ENCODE results near the gene PRPF40B.
A peak's percentile ranks its signal among the peaks of the same experiment; 100 is the strongest.

PRPF40B gene

GRCh38 chr12:49658276-49658675 is 34.9 kb downstream of the PRPF40B start:
- DNase-seq (ENCODE audit: low spot score), result no peak

GRCh38 chr12:49659753-49660152 is 36.4 kb downstream of the PRPF40B start:
- DNase-seq (ENCODE audit: low spot score), result no peak

GRCh38 chr12:49661191-49661590 is 37.8 kb downstream of the PRPF40B start:
- no peak for DNase-seq (ENCODE audit: low spot score)

DNA sequence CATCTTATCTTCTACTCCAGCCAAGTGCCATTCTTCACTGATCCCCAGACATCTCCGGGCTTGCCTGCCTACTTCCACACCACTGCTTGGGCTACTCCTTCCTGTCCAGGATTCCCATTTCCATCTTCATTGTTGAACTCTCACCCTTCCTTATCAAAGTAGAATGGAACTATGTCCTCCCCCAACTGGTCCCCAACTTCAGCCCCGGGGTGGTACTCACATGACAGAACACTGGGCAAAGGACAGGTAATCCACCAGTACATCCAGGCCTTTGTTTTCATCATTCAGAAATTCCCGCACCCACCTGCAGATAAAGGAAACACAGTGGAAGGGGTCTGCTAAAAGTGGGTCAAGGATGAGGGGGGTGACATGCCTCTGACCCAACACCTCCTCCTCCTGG is 38.4 kb downstream of the PRPF40B start:
- DNase-seq (ENCODE audit: low spot score), result no peak

DNA sequence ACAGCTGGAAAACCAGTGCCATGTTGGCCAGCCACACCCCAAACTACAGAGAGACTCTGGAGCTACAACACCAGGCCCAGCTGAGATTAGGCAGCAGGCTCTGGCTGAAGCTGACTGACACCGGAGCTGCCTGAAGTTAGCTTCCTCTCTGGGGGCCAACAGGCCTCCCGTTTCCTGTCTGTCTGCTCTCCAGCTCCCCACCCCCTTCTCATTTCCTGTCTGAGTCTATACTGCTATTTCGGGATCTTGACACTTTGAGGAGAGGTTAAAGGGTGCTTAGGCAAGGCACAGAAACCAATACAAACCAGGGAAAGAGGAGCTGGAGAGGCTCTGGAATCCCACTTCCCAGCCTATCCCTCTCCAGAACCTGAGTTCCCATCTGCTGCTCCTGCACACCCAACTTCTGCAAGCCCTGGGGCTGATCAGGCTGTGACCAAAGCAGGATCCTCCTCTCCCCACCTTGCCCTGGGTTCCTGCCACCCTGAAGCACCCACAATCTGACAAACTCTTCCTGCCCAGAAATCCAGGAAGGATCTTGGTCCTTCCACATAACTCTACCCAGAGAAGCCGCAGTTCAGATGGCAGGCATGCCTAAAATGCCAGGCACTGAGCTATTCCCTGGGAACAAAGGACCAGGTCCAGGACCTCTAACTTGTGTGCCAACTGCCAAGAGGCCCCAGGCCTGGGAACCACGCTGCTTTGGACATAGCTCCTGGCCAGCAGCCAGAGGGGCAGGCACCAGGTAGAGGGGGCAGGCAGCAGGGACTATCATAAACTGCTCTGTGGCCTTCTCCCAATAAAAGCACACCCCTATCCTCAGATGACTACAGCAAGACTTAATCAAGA is 39.9 kb downstream of the PRPF40B start:
- DNase-seq (ENCODE audit: low spot score), result no peak

DNA sequence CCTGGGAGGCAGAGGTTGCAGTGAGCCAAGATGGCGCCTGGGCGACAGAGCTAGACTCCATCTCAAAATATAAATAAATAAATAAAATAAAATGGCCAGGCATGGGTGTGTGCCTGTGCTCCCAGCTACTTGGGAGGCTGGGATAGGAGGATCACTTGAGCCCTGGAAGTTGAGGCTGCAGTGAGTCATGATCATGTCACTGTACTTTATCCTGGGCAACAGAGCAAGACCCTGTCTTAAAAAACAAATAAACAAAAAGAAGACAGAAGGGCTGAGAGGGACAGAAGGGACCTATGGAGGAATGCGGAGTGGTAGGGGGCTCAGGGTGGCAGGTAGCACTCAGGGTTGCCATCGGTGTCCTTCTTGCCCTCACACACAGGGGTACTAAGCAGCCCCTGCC is 40.8 kb downstream of the PRPF40B start:
- DNase-seq (ENCODE audit: low spot score), result no peak

- DNase-seq (ENCODE audit: low spot score), result no peak
Observed at GRCh38 chr12:49664591-49665239, 41.4 kb downstream of the PRPF40B start.

GRCh38 chr12:49665384-49665783 is 42.0 kb downstream of the PRPF40B start:
- no peak for DNase-seq (ENCODE audit: low spot score)

DNA sequence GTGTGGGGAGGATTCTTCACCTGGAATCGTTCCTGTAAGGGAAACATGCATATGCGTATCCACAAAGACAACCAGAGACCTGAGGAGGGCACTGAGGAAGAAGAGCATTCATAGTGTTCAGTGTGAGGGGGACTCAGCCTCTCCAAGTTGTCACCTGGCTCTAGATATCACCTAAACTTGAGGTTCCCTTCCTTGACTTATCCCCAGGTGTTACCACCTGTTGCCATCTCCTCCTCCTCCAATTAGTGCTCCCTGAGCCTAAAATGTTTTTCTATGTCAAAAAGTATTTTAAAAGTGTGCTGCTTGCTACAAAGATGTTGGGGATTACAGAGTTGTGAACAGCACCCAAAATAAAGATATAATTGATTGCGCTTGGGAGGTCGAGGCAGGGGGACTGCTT is 42.8 kb downstream of the PRPF40B start:
- DNase-seq (ENCODE audit: low spot score), result no peak

GRCh38 chr12:49667325-49668090 is 44.1 kb downstream of the PRPF40B start:
- no peak for DNase-seq (ENCODE audit: low spot score)

DNA sequence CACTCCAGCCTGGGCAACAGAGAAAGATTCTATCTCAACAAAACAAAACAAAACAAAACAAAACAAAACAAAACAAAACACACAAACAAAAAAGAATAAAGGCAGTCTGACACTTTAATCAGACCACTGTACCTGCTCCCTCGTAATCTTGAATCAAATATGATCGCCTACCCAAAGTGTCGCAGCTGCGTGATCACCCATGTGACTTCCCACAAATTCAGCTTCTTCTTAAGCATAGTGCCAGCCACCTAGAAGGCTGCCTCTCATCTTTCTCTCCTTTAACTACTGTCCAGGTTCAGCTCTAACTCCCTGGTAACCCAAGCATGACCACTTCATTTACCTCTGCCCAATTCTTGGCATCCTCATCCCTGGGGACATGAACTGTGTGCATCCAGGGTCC is 46.4 kb downstream of the PRPF40B start:
- no peak for DNase-seq (ENCODE audit: low spot score)

DNA sequence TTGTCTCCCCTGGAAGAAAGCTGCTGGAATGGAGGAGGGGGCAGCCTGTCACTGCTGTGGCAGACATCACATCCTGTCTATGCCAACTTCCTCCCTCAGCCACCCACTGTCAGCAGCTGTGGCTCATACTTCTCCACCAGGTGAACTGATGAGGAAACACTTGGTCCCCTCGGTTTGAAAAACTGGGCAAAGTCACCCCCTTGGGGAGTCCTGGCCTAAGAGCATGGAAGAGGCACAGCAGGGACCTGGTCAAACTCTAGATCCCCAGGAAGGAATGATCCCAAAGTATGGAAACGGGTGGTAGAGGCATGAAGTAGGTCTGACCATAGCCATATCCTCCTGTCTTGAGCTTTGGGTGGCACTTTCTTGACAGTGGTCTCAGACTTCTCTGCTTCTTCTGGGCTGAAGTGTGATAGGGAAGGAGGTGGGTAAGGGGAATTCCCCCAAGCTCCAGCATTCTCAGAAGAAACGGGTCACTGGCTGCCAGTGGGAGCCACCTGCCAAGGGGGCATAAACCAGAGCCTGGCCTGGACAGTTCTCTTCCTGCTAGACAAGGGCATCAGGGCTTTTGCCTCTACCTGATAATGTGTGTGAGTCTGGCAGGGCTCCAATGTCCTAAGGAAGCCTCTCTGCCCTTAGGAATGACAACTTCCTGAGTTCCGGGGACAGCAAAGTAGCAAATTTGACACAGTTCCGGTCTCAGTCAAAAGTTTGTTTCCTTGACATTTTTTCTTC is 47.8 kb downstream of the PRPF40B start:
- peak; percentile 22 for DNase-seq (ENCODE audit: low spot score)

- DNase-seq (ENCODE audit: low spot score), result no peak
Observed at GRCh38 chr12:49672301-49673217, 49.2 kb downstream of the PRPF40B start.

DNA sequence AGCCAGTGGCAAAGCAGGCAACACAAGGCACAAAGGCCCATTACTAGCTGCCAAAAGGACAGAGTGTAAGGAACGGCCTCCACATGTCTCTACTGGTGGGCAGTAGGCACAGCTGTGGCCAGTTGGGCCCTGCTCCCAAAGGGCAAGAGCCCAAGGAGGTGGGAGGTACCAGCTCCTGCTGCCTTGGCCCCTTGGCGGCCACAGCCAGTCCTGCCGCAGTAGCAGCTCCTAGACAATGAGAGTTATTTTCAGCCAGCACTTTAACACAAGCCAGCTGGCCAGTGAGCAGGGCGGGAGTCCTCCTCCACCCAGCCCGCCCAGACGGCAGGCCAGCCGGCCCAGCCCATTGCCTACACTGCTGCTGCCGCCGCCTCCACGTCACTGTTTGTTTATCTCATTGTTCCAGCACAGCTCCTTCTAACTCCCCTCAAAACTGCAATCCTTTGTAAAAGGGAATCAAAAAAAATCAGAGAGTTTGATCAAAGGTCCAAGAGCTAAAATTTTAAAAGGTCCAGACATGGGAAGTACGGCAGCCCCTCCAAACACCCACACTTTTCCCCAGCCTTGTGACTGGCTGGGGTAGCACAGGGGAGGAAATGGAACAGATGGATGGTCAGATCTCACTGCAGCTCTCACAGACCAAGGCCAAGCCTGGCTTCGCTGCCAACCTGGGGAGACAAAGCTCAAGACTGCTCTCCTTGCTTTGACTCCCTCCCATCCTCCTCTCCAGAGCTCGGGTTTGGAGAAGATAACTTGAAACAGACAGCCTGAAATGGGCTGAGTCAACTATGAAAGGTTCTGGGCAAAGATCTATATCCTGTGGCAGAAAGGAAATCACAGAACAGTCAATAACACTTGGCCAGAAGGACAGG is 50.3 kb downstream of the PRPF40B start:
- DNase-seq (ENCODE audit: low spot score), result peak; percentile 77

- DNase-seq (ENCODE audit: low spot score), result no peak
Observed at GRCh38 chr12:49674318-49674981, 51.1 kb downstream of the PRPF40B start.

- no peak for DNase-seq (ENCODE audit: low spot score)
Observed at GRCh38 chr12:49675137-49675536, 51.8 kb downstream of the PRPF40B start.

DNA sequence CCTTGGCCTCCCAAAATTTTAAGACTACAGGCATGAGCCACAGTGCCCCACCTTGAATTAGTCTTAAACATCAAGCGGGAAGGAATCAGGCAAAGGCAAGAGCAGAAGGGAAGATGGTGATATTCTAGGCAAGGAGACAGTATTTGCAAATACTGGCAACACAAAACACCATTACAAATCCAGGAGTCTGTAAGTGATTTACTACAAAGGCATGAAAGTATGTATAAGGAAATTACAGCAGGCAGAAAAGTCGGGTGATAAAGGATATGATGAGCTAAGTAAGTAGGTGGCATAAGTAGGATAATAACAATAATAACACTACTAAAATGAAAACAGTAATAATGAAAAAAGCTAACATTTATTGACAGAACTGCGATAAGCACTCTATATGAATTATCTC is 55.4 kb downstream of the PRPF40B start:
- no peak for DNase-seq (ENCODE audit: low spot score)

DNA sequence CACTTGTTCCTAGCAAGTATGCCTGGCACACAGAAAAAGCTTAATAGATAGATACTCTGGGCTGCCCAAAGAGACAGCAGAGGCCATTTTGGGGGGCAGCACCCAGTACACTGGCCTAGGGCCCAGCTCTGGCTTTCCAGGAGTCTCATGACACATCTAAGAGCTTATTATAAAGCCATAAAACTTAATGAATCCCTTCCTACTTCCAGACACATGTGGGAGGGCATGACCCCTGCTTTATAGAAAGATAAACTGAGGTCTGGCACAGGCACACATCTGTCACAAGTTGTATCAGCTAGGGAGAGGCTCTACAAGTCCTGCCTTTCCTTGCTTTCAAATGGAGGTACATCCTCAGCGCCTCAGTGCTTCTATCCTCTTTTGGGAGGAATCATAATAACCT is 56.7 kb downstream of the PRPF40B start:
- no peak for DNase-seq (ENCODE audit: low spot score)

GRCh38 chr12:49683599-49684309 is 60.4 kb downstream of the PRPF40B start:
- no peak for DNase-seq (ENCODE audit: low spot score)

Measured in hematopoietic multipotent progenitor cell treated with erythropoietin and hydrocortisone succinate and interleukin-3 and kit ligand, for 15 days (in vitro differentiated cells).